ENCODE data around the gene ANKRD10.

GRCh38 chr13:110869231-110869804, 45.6 kb downstream of the ANKRD10 start:
- TF ChIP-seq CTCF (IDR thresholded peaks at IDR 0.05; ENCODE audit: low read depth, low read length, poor library complexity, severe bottlenecking) (no peak), EZH2phosphoT487 (IDR thresholded peaks at IDR 0.05; ENCODE audit: borderline replicate concordance, low read length) (no peak)
